GM23338 (cell line): ENCODE measurements around the gene NEURL3. TPM values are rescaled to one million over a fixed set of nuclear protein-coding genes. Genes with fewer than 3 reads are reported as not detected.

Source experiments
- ATAC-seq: fragments of 200-7000 bp; cut with Tn5 transposase; 3 replicates; pipeline ENCODE4 v1.9.1; 2020
- DNase-seq: peaks from one replicate; pipeline ENCODE4 v3.0.0-alpha.2; 2015; ENCODE audit warnings: low spot score
- H2AFZ ChIP-seq: fragments of 200-600 bp; sonication (generic); 2 replicates; pipeline ENCODE4 v1.8.0; 2016; ENCODE audit warnings: antibody characterized with exemption, mild to moderate bottlenecking, moderate library complexity
- H3F3A ChIP-seq: fragments of 200-600 bp; sonication (generic); replicated peaks from 2 replicates; pipeline ENCODE4 v1.8.0; 2017; ENCODE audit warnings: antibody characterized with exemption, mixed run types, low read depth
- H3K27ac ChIP-seq: fragments of 200-600 bp; sonication (generic); 2 replicates; pipeline ENCODE4 v1.6.1; 2016; ENCODE audit warnings: low read depth
- H3K27me3 ChIP-seq: fragments of 200-600 bp; sonication (generic); 2 replicates; pipeline ENCODE4 v1.8.0; 2016; ENCODE audit warnings: mild to moderate bottlenecking, mixed run types, moderate library complexity; ENCODE audit not compliant: insufficient read depth
- H3K36me3 ChIP-seq: fragments of 200-600 bp; sonication (generic); 2 replicates; pipeline ENCODE4 v1.8.0; 2016; ENCODE audit warnings: mild to moderate bottlenecking; ENCODE audit not compliant: insufficient read depth
- H3K4me1 ChIP-seq: fragments of 200-600 bp; sonication (generic); 2 replicates; pipeline ENCODE4 v1.8.0; 2016; ENCODE audit warnings: mild to moderate bottlenecking, moderate library complexity; ENCODE audit not compliant: insufficient read depth
- H3K4me2 ChIP-seq: fragments of 200-600 bp; sonication (generic); 2 replicates; pipeline ENCODE4 v1.7.1; 2017; ENCODE audit warnings: mixed run types
- H3K4me3 ChIP-seq: fragments of 200-600 bp; sonication (generic); 2 replicates; pipeline ENCODE4 v1.6.1; 2016; ENCODE audit warnings: mixed run types
- H3K79me2 ChIP-seq: fragments of 200-600 bp; sonication (generic); replicated peaks from 2 replicates; pipeline ENCODE4 v1.8.0; 2017; ENCODE audit warnings: mild to moderate bottlenecking; ENCODE audit not compliant: insufficient read depth
- H3K9me2 ChIP-seq: fragments of 200-600 bp; sonication (generic); 2 replicates; pipeline ENCODE4 v1.8.0; 2017; ENCODE audit not compliant: insufficient read depth
- H4K20me1 ChIP-seq: fragments of 200-600 bp; sonication (generic); replicated peaks from 2 replicates; pipeline ENCODE4 v1.8.0; 2017; ENCODE audit warnings: mild to moderate bottlenecking; ENCODE audit not compliant: insufficient read depth
- H3K27ac Mint-ChIP-seq: 2 replicates; pipeline ENCODE4 v1.8.0; 2020; ENCODE audit warnings: inconsistent platforms, mild to moderate bottlenecking, moderate library complexity, mixed read lengths
- H3K27me3 Mint-ChIP-seq: 3 replicates; pipeline ENCODE4 v1.8.0; 2022; ENCODE audit warnings: low read depth, mild to moderate bottlenecking, moderate library complexity, mixed read lengths, inconsistent platforms; ENCODE audit not compliant: insufficient read depth, poor library complexity
- H3K36me3 Mint-ChIP-seq: 3 replicates; pipeline ENCODE4 v1.8.0; 2021; ENCODE audit warnings: low read depth, mild to moderate bottlenecking, inconsistent platforms, moderate library complexity, mixed read lengths
- H3K4me1 Mint-ChIP-seq: 3 replicates; pipeline ENCODE4 v1.8.0; 2020; ENCODE audit warnings: mild to moderate bottlenecking, inconsistent platforms, mixed read lengths
- H3K4me3 Mint-ChIP-seq: 3 replicates; pipeline ENCODE4 v1.8.0; 2021; ENCODE audit warnings: moderate library complexity, mild to moderate bottlenecking, inconsistent platforms, mixed read lengths
- H3K9me3 Mint-ChIP-seq: 3 replicates; pipeline ENCODE4 v1.8.0; 2020; ENCODE audit warnings: moderate library complexity, mild to moderate bottlenecking, inconsistent platforms, mixed read lengths
- CREB1 ChIP-seq: fragments of 250-450 bp; sonication (Bioruptor Pico); IDR thresholded peaks from 2 replicates; pipeline ENCODE4 v1.5.0; 2020; ENCODE audit warnings: low read depth, mild to moderate bottlenecking, moderate library complexity
- EZH2 ChIP-seq: fragments of 200-600 bp; sonication (generic); IDR thresholded peaks from one replicate; pipeline ENCODE4 v1.8.0; 2017; ENCODE audit warnings: antibody characterized with exemption, mild to moderate bottlenecking, low read depth; ENCODE audit not compliant: unreplicated experiment
- EZH2phosphoT487 ChIP-seq: fragments of 200-600 bp; sonication (generic); IDR thresholded peaks from one replicate; pipeline ENCODE4 v1.8.1; 2018; ENCODE audit warnings: antibody characterized with exemption; ENCODE audit not compliant: unreplicated experiment
- NANOG ChIP-seq: IDR thresholded peaks from 2 replicates; pipeline ENCODE4 v1.6.1; 2016; ENCODE audit warnings: antibody characterized with exemption, borderline replicate concordance
- STAT1 ChIP-seq: IDR thresholded peaks from one replicate; pipeline ENCODE4 v1.6.1; 2016; ENCODE audit warnings: antibody characterized with exemption; ENCODE audit not compliant: unreplicated experiment
- ZNF114 ChIP-seq: fragments of 250-450 bp; sonication (Bioruptor Pico); IDR thresholded peaks from 2 replicates; pipeline ENCODE4 v1.5.0; 2020; ENCODE audit warnings: mild to moderate bottlenecking, moderate library complexity
- polyA plus RNA-seq: library from polyadenylated mRNA; unstranded; fragments of >200 nt; fragmentation: Nextera tagmentation; extraction: Ambion mirVana; gene quantifications from 2 replicates; pipeline ENCODE4 v1.2.1, GENCODE V29; 2016
- total RNA-seq: library from RNA; depleted of rRNA; stranded (reverse); fragments of >200 nt; shearing (Covaris generic); gene quantifications from 2 replicates; pipeline ENCODE4 v1.2.3, GENCODE V29; 2014
- TF ChIP-seq, protein P1 (sequence below): fragments of 250-450 bp; sonication (Bioruptor Pico); IDR thresholded peaks from 2 replicates; pipeline ENCODE4 v1.5.0; 2020; ENCODE audit warnings: mild to moderate bottlenecking, moderate library complexity
- TF ChIP-seq, protein P2 (sequence below), 2 experiments: fragments of 200-600 bp in 1 of 2; sonication (generic) in 1 of 2; conservative IDR thresholded peaks; 2 replicates each; pipeline versions ENCODE4 v1.5.1 to v1.6.1; 2016 to 2017; ENCODE audit warnings: antibody characterized with exemption in 2 of 2, low read depth in 2 of 2, mild to moderate bottlenecking in 2 of 2, moderate library complexity in 1 of 2
- TF ChIP-seq, protein P3 (sequence below): IDR thresholded peaks from one replicate; pipeline ENCODE4 v1.6.1; 2018; ENCODE audit warnings: antibody characterized with exemption; ENCODE audit not compliant: unreplicated experiment

The NEURL3 gene
- total and polyA plus RNA-seq, 2 experiments from 2014 or later: 0.21 TPM; not detected in 1

DNA sequence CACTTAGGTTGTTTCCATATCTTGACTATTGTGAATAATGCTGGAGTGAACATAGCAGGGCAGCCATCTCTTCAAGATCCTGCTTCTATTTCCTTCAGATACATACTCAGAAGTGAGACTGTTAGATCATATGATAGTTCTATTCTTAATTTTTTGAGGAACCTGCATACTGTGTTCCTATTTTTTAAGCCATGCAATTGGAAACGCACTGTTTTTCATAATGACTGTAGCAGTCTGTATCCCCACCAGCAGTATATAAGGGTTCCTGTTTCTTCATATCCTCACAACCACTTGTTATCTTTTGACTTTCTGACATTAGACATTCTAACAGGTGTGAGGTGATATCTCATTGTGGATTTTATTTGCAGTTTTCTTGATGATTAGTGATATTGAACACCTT is 15.5 kb downstream of the NEURL3 start:
- H3K4me1 Mint-ChIP-seq: peaks cover 16% of the 10 kb centered on the region

More for the DNA sequence above, 15.5 kb downstream of the NEURL3 start:
- Histone ChIP-seq H3K36me3 (no peaks in the 10 kb centered on the region), H3K79me2 (no peaks in the 10 kb centered on the region), H3K27me3 (no peaks in the 10 kb centered on the region), H3F3A (no peaks in the 10 kb centered on the region), H3K4me2 (no peak overlapping the region), H4K20me1 (no peaks in the 10 kb centered on the region), H3K4me1 (peaks cover 11% of the 10 kb centered on the region; the same call in 1 of the 2 replicates), H3K27ac (no peak overlapping the region), H2AFZ (no peak overlapping the region), H3K9me2 (no peaks in the 10 kb centered on the region), H3K4me3 (no peak overlapping the region)
- H3K36me3 Mint-ChIP-seq: no peaks in the 10 kb centered on the region; the same call in 2 of the 3 replicates
- TF ChIP-seq STAT1 (no peak), EZH2phosphoT487 (no peak), CREB1 (CRISPR knock-in tag) (no peak), NANOG (no peak), EZH2 (no peak), ZNF114 (CRISPR knock-in tag) (no peak)
- TF ChIP-seq, protein P1, sequence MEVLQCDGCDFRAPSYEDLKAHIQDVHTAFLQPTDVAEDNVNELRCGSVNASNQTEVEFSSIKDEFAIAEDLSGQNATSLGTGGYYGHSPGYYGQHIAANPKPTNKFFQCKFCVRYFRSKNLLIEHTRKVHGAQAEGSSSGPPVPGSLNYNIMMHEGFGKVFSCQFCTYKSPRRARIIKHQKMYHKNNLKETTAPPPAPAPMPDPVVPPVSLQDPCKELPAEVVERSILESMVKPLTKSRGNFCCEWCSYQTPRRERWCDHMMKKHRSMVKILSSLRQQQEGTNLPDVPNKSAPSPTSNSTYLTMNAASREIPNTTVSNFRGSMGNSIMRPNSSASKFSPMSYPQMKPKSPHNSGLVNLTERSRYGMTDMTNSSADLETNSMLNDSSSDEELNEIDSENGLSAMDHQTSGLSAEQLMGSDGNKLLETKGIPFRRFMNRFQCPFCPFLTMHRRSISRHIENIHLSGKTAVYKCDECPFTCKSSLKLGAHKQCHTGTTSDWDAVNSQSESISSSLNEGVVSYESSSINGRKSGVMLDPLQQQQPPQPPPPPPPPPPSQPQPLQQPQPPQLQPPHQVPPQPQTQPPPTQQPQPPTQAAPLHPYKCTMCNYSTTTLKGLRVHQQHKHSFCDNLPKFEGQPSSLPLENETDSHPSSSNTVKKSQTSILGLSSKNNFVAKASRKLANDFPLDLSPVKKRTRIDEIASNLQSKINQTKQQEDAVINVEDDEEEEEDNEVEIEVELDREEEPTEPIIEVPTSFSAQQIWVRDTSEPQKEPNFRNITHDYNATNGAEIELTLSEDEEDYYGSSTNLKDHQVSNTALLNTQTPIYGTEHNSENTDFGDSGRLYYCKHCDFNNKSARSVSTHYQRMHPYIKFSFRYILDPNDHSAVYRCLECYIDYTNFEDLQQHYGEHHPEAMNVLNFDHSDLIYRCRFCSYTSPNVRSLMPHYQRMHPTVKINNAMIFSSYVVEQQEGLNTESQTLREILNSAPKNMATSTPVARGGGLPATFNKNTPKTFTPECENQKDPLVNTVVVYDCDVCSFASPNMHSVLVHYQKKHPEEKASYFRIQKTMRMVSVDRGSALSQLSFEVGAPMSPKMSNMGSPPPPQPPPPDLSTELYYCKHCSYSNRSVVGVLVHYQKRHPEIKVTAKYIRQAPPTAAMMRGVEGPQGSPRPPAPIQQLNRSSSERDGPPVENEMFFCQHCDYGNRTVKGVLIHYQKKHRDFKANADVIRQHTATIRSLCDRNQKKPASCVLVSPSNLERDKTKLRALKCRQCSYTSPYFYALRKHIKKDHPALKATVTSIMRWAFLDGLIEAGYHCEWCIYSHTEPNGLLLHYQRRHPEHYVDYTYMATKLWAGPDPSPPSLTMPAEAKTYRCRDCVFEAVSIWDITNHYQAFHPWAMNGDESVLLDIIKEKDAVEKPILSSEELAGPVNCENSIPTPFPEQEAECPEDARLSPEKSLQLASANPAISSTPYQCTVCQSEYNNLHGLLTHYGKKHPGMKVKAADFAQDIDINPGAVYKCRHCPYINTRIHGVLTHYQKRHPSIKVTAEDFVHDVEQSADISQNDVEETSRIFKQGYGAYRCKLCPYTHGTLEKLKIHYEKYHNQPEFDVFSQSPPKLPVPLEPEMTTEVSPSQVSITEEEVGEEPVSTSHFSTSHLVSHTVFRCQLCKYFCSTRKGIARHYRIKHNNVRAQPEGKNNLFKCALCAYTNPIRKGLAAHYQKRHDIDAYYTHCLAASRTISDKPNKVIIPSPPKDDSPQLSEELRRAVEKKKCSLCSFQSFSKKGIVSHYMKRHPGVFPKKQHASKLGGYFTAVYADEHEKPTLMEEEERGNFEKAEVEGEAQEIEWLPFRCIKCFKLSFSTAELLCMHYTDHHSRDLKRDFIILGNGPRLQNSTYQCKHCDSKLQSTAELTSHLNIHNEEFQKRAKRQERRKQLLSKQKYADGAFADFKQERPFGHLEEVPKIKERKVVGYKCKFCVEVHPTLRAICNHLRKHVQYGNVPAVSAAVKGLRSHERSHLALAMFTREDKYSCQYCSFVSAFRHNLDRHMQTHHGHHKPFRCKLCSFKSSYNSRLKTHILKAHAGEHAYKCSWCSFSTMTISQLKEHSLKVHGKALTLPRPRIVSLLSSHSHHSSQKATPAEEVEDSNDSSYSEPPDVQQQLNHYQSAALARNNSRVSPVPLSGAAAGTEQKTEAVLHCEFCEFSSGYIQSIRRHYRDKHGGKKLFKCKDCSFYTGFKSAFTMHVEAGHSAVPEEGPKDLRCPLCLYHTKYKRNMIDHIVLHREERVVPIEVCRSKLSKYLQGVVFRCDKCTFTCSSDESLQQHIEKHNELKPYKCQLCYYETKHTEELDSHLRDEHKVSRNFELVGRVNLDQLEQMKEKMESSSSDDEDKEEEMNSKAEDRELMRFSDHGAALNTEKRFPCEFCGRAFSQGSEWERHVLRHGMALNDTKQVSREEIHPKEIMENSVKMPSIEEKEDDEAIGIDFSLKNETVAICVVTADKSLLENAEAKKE (CRISPR knock-in tag): no peak
- TF ChIP-seq, protein P2, sequence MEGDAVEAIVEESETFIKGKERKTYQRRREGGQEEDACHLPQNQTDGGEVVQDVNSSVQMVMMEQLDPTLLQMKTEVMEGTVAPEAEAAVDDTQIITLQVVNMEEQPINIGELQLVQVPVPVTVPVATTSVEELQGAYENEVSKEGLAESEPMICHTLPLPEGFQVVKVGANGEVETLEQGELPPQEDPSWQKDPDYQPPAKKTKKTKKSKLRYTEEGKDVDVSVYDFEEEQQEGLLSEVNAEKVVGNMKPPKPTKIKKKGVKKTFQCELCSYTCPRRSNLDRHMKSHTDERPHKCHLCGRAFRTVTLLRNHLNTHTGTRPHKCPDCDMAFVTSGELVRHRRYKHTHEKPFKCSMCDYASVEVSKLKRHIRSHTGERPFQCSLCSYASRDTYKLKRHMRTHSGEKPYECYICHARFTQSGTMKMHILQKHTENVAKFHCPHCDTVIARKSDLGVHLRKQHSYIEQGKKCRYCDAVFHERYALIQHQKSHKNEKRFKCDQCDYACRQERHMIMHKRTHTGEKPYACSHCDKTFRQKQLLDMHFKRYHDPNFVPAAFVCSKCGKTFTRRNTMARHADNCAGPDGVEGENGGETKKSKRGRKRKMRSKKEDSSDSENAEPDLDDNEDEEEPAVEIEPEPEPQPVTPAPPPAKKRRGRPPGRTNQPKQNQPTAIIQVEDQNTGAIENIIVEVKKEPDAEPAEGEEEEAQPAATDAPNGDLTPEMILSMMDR (conservative IDR thresholded peaks at IDR 0.05; ENCODE audit: low read depth in 2 of 2): no peak
- TF ChIP-seq, protein P3, sequence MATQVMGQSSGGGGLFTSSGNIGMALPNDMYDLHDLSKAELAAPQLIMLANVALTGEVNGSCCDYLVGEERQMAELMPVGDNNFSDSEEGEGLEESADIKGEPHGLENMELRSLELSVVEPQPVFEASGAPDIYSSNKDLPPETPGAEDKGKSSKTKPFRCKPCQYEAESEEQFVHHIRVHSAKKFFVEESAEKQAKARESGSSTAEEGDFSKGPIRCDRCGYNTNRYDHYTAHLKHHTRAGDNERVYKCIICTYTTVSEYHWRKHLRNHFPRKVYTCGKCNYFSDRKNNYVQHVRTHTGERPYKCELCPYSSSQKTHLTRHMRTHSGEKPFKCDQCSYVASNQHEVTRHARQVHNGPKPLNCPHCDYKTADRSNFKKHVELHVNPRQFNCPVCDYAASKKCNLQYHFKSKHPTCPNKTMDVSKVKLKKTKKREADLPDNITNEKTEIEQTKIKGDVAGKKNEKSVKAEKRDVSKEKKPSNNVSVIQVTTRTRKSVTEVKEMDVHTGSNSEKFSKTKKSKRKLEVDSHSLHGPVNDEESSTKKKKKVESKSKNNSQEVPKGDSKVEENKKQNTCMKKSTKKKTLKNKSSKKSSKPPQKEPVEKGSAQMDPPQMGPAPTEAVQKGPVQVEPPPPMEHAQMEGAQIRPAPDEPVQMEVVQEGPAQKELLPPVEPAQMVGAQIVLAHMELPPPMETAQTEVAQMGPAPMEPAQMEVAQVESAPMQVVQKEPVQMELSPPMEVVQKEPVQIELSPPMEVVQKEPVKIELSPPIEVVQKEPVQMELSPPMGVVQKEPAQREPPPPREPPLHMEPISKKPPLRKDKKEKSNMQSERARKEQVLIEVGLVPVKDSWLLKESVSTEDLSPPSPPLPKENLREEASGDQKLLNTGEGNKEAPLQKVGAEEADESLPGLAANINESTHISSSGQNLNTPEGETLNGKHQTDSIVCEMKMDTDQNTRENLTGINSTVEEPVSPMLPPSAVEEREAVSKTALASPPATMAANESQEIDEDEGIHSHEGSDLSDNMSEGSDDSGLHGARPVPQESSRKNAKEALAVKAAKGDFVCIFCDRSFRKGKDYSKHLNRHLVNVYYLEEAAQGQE: no peak
- DNase-seq: no peak
- H3K9me3 Mint-ChIP-seq: peaks cover 4% of the 10 kb centered on the region; the same call in 1 of the 3 replicates
- H3K4me3 Mint-ChIP-seq: no peak overlapping the region
- ATAC-seq: no peak
- no peak overlapping the region for H3K27ac Mint-ChIP-seq
- H3K27me3 Mint-ChIP-seq: peaks cover 3% of the 10 kb centered on the region
